Ovary (tissue), 9 donors: Measurements from ENCODE around the gene NOB1. TPM values are rescaled to one million over a fixed set of nuclear protein-coding genes. Genes with fewer than 3 reads are reported as not detected.
"Not testable (repeated sequence)": the region's sequence is repeated elsewhere in the genome, so short reads cannot be mapped to it uniquely, and the experiment has no call there.

Experiments used
- DNase-seq, 5 donors: peaks; one replicate each; pipeline ENCODE4 v3.0.0-alpha.2; 2019 to 2020
- H3K27ac ChIP-seq, 2 donors: fragments of 200-600 bp; one replicate each; pipeline versions ENCODE4 v1.5.1 to v1.8.0; 2019 to 2022
- H3K27me3 ChIP-seq: fragments of 200-600 bp; one replicate; pipeline ENCODE4 v1.8.0; 2022
- H3K36me3 ChIP-seq: fragments of 200-600 bp; sonication (generic); one replicate; pipeline ENCODE4 v1.5.1; 2019
- H3K4me1 ChIP-seq: one replicate; pipeline ENCODE4 v1.8.1; 2013; ENCODE audit warnings: mild to moderate bottlenecking, moderate library complexity; ENCODE audit not compliant: insufficient read depth
- H3K4me3 ChIP-seq: fragments of 200-600 bp; sonication (generic); one replicate; pipeline ENCODE4 v1.5.1; 2017
- H3K9me3 ChIP-seq, 2 donors: fragments of 200-600 bp in 1 of 2; sonication (generic) in 1 of 2; one replicate each; pipeline versions ENCODE4 v1.5.1 to v1.8.1; 2013 to 2019; ENCODE audit warnings: mild to moderate bottlenecking in 1 of 2, moderate library complexity in 1 of 2
- CTCF ChIP-seq, 3 donors: fragments of 450-650 bp in 2 of 3; fragments of 200-600 bp in 1 of 3; IDR thresholded peaks; one replicate each; pipeline versions ENCODE4 v1.5.1 to v1.8.0; 2016 to 2022; ENCODE audit warnings: antibody characterized with exemption in 3 of 3, mild to moderate bottlenecking in 1 of 3
- EP300 ChIP-seq: sonication (generic); formaldehyde crosslinking; IDR thresholded peaks from one replicate; pipeline ENCODE4 v1.6.1; 2017; ENCODE audit warnings: antibody characterized with exemption
- POLR2A ChIP-seq: fragments of 450-650 bp; IDR thresholded peaks from one replicate; pipeline ENCODE4 v1.6.1; 2017; ENCODE audit warnings: antibody characterized with exemption, mild to moderate bottlenecking, moderate library complexity
- WGBS, 3 donors: extraction: QIAGEN DNeasy Blood & Tissue Kit in 1 of 3; methylation state at CpG; one replicate each; pipeline versions ENCODE4 v1.1.5 to v1.1.7; 2013 to 2017; 5-methylcytosine and 5-hydroxymethylcytosine counted together
- intact Hi-C, 4 donors: fragments of 100-400 bp; cut with DNase I; formaldehyde crosslinking; loops; one replicate each; pipeline versions ENCODE4 v1.11.0 to v1.15.1; 2022 to 2023
- polyA plus RNA-seq, 2 donors: library from polyadenylated mRNA; stranded (reverse); fragments of 200-250 nt in 1 of 2; fragments of 350-450 nt in 1 of 2; fragmentation: Illumina TruSeq in 1 of 2; extraction: RNeasy Lipid Tissue Mini Kit (QIAGEN cat#74804) in 1 of 2; gene quantifications; one replicate each; pipeline ENCODE4 v1.2.3, GENCODE V29; 2013 to 2014
- total RNA-seq, 7 donors: library from RNA; depleted of rRNA in 2 of 7; stranded (reverse); fragments of >200 nt in 2 of 7; fragmentation: NEBNext Ultra II Directional in 3 of 7; extraction: Animal tissue kit (Norgen Biotek cat#: 25700) in 3 of 7; gene quantifications; one replicate each; pipeline versions ENCODE4 v1.1.0 to v1.2.4, GENCODE V29; 2016 to 2023
- donor health status: DM: no; HTN: no; CAD: no; lungs with moderate emphysema.
- donor health status: DM: no; HTN: no; CAD: no.
- donor health status: Bipolar disorder and iron deficiency.
- donor health status: DM: yes; HTN: yes; CAD: no.
- donor health status: DM: no; HTN: no; CAD: no.
- donor health status: DM: yes; HTN: yes; CAD: no.

Gene NOB1
- total and polyA plus RNA-seq, 9 donors: 38.2 to 86.6 (median 64.5) TPM

- DNase-seq: peak in 2 of 5 donors; percentile 21 to 43
- intact Hi-C loops: loop anchor here (2.0 to 5.0 kb wide), 2 partner anchors 134 to 136 kb away; no protein-coding TSS in a partner anchor
- Histone ChIP-seq H3K27ac (no peak overlapping the region), H3K27me3 (no peaks in the 10 kb centered on the region), H3K4me1 (peaks cover 1% of the 10 kb centered on the region), H3K9me3 (no peaks in the 10 kb centered on the region), H3K36me3 (no peaks in the 10 kb centered on the region), H3K4me3 (no peak overlapping the region)
- 30 to 31% (median 30%) methylated on average over 19 of the region's 19 CpGs for WGBS, 3 donors
- TF ChIP-seq EP300: no peak
- no peak for TF ChIP-seq POLR2A
- peak; percentile 67 to 94 (median 88) for TF ChIP-seq CTCF (IDR thresholded peaks at IDR 0.05)
These were observed 41.8 kb upstream of the NOB1 start for GRCh38 chr16:69796285-69797118.

- no peak for DNase-seq
- intact Hi-C loops: no loop called here
- H3K27ac ChIP-seq: no peak overlapping the region
These were observed 39.8 kb upstream of the NOB1 start for GRCh38 chr16:69794486-69794885.

GRCh38 chr16:69793526-69793925, 38.8 kb upstream of the NOB1 start:
- Histone ChIP-seq H3K36me3 (no peaks in the 10 kb centered on the region), H3K4me3 (no peak overlapping the region), H3K9me3 (no peaks in the 10 kb centered on the region), H3K4me1 (peaks cover 1% of the 10 kb centered on the region), H3K27ac (no peak overlapping the region), H3K27me3 (no peaks in the 10 kb centered on the region)
- WGBS, 3 donors: 90 to 96% (median 94%) methylated on average over 4 of the region's 4 CpGs
- DNase-seq: no peak
- TF ChIP-seq EP300: no peak
- no peak for TF ChIP-seq CTCF (IDR thresholded peaks at IDR 0.05)
- intact Hi-C loops: no loop called here

More at GRCh38 chr16:69794486-69794885, 39.8 kb upstream of the NOB1 start:
- Histone ChIP-seq H3K9me3 (no peaks in the 10 kb centered on the region), H3K27me3 (no peaks in the 10 kb centered on the region), H3K4me3 (no peak overlapping the region), H3K4me1 (peaks cover 1% of the 10 kb centered on the region), H3K36me3 (no peaks in the 10 kb centered on the region)
- 7 to 26% (median 12%) methylated on average over 2 of the region's 2 CpGs for WGBS, 3 donors
- TF ChIP-seq CTCF (IDR thresholded peaks at IDR 0.05): no peak
- no peak for TF ChIP-seq POLR2A
- TF ChIP-seq EP300: no peak

GRCh38 chr16:69791391-69791847, 36.7 kb upstream of the NOB1 start:
- H3K27me3 ChIP-seq, H3K27ac ChIP-seq, intact Hi-C loops, H3K4me1 ChIP-seq, H3K36me3 ChIP-seq, H3K9me3 ChIP-seq, H3K4me3 ChIP-seq, DNase-seq: not testable (repeated sequence)
- WGBS, 3 donors: 93 to 97% (median 96%) methylated on average over 6 of the region's 6 CpGs

GRCh38 chr16:69787883-69788282, 33.2 kb upstream of the NOB1 start:
- Histone ChIP-seq H3K9me3 (no peaks in the 10 kb centered on the region), H3K4me1 (no peaks in the 10 kb centered on the region), H3K27ac (no peak overlapping the region), H3K27me3 (no peaks in the 10 kb centered on the region), H3K4me3 (no peak overlapping the region), H3K36me3 (no peaks in the 10 kb centered on the region)
- no peak for DNase-seq
- TF ChIP-seq EP300: no peak
- no peak for TF ChIP-seq POLR2A
- no peak for TF ChIP-seq CTCF (IDR thresholded peaks at IDR 0.05)
- WGBS, 3 donors: 92 to 94% (median 93%) methylated on average over 4 of the region's 4 CpGs
- intact Hi-C loops: no loop called here
